ENCODE data around the gene PTPN14.

PTPN14 gene

GRCh38 chr1:214567481-214567980 is 16.1 kb upstream of the PTPN14 start:
- no peak for DNase-seq

GRCh38 chr1:214566158-214567104 is 15.0 kb upstream of the PTPN14 start:
- DNase-seq = no peak

DNA sequence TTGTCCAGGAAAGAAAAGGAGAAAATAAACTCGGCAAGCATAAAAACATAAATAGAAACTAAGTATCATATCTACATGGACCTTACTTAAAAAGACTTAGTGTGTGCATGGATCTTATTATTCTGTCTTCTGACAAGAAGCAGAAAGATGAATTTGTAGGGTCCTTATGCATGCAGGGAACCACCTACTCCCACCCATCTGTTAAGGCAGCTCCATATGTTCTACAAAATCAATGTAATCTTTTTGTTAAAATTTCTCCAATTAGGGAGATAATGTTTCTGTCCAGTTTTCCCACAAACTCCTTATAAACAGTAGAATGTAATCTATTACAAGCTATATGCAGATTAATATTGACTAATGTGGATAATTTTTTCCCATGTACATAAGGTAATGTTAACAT is 13.9 kb upstream of the PTPN14 start:
- no peak for DNase-seq

DNA sequence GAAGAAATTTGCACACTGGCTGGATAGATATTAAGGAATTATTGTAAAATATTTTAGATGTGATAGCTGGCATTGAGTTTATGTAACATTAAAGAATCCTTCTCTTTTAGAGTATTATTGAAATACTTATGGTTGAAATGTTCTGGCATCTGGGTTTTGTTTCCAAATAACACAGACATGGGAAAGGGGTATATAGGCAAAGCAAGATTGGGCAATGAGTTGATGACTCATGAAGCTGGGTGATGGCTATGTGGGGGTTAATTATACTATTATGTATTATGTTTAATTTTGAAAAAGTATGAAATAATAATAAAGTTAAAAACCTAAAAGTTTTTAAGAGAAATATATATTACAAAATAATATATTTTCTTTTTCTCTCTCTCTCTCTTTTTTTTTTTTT is 12.5 kb upstream of the PTPN14 start:
- no peak for DNase-seq

GRCh38 chr1:214557952-214558735 is 6.7 kb upstream of the PTPN14 start:
- no peak for DNase-seq

- no peak for DNase-seq
Observed at GRCh38 chr1:214553142-214553710, 1.8 kb upstream of the PTPN14 start.

DNA sequence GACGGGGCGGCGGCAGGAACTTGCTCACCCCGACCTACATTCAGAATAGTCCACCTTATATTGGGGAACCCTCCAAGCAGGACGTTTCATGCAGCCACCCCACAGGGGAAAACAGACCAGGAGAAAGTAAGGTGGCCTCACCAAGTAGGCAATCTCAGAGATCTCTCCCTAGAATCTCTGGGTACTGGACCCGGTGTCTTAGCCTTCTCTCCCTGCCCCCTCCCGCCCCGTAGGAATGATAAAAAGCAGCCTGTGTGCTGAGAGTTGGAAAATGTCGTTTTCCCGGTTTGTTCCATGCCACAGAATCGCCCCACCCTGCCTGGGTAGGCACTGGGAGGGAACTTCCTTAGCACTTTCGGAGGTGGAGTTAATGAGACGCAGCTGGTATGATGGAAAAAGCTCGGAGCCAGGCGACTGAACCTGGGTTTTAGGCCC is 789 bp upstream of the PTPN14 start:
- DNase-seq = no peak

DNA sequence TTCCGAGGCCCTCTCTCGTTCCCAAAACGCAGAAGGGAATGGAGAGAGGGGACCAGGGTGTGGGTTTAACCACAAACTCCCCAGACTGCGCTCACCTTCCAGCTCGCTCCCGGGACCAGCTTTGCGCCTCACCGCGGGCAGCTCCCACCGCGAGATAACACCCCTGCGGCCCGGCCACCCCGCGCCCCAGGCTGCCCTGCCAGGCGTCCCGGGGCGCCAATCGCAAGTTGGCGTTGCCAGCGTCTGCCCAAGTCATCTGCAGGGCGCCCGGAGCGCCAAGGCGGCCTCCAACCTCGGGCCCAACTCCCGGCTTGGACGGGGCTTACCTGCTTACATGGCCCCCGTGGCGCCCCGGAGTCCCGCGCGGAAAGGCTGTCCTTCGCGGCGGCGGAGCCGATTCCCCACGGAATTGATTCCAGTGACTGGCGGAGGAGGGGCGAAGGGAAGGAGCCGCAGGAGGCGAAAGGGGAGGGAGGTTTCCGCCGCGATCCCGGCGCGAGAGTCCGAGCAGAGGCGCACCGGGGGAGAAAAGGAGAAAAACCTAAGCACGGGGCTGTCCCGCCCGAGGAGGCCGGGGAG is 456 bp downstream of the PTPN14 start:
- DNase-seq = no peak

GRCh38 chr1:214550013-214550856 is 1.2 kb downstream of the PTPN14 start:
- no peak for DNase-seq

GRCh38 chr1:214549604-214550003 is 1.8 kb downstream of the PTPN14 start:
- DNase-seq = no peak

DNA sequence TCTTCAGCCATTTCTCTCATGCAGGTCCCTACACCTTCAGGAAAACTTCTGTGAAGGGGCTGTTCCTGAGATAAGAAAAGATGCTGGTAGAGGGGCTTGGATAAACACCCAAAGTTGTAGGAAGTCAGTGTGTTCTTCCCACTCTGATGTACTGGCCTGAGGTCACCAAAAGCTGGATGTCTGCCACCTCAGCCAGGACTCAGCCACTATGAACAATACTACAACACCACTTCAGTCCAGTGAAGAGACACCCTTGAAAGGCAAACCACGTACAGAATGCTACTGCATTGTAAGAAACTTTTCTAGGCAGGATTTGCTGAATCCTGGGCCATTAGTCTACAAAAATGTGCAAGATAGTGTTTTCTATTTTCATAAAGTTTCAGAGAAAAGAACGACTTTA is 2.4 kb downstream of the PTPN14 start:
- DNase-seq = no peak

- DNase-seq = no peak
Observed at GRCh38 chr1:214548271-214548670, 3.1 kb downstream of the PTPN14 start.

- no peak for DNase-seq
Observed at GRCh38 chr1:214547747-214548146, 3.7 kb downstream of the PTPN14 start.

DNA sequence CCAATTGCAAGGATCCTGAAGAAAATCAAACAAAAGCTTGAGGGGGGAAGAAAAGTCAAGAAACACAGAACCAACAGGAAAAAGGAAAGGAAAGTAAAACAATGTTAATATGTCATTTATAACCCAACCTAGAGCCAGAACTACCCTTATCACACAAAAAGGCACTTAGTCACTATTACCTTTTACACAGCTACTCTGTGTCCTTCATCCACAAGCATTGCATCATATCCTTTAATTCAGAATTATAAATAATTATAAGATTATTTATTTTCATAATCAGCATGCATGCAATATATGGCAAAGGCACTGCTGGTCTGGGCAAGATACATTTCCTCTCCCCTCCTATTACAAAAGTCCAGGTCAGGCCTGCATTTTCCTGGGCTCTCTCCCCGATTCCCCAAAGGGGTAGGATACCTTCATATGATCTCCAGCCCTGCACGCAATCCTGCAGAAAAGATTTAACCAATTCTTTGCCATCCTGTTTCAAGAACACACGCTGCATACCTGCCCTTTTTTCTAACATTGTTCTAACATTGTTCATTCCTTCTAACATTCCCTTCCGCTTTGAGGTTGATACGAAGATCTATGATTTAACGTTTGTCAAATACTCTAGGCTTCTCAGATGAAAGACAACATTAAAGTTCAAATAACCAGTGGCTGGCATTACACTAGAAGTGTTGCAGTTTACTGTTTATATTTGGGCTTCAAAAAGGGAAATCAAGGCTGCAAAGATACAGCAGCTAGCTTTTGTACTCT is 4.3 kb downstream of the PTPN14 start:
- DNase-seq = no peak

DNA sequence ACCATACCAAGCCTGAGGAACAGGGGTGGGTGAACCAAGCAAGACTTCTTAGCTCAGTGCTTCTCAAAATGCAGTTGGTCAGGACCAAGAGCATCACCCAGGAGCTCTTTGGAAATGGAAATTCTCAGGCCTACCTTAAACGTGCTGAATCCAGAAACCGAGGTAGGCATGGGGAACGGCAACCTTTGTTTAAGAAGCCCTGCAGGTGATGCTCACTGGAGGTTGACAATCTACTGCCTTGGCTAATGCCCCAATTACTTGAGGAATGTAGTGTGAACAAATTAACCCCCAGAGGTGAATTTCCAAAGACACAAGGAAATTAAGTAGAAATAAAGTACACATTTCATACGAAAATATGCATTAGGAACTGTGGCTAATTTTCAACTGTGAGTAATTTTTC is 5.3 kb downstream of the PTPN14 start:
- no peak for DNase-seq

GRCh38 chr1:214545293-214545692 is 6.1 kb downstream of the PTPN14 start:
- no peak for DNase-seq

DNA sequence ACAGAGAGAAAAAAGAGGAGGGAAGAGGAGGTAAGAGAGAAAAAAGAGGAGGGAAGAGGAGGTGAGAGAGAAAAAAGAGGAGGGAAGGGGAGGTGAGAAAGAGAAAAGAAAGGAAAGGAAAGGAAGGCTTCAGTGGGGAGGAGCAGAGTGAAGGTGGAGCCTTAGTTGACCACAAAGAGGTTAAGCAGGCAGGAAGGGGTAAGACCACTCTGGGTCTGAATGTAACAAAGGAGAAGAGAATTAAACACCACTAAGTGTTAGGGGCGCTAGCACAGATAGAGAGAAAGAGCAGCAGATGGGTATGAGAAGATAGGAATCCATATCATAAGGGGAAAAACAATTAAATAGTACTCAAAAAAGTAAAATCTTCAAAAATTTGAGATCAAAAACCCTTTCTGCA is 6.6 kb downstream of the PTPN14 start:
- no peak for DNase-seq

GRCh38 chr1:214542275-214543199 is 8.9 kb downstream of the PTPN14 start:
- DNase-seq = no peak

GRCh38 chr1:214541693-214542092 is 9.7 kb downstream of the PTPN14 start:
- DNase-seq = no peak

DNA sequence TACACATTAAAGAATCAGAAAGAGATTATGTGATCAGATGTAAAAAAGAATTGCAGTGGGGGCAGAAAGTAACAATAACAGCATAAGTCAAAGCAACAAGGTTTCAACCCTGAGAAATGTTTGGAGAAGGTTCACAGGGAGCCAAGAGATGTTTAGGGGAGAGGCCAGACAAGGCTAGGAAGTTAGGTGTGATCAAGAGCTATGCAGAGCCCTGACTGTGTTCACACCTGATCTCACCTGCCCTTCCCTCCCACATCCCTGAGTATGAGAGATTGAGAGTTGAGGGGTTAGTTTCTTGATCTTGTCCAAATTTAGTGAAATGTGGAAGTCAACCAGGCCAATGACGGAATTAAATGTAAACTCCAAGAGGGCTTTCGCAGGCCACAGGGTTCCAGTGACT is 10.2 kb downstream of the PTPN14 start:
- DNase-seq = no peak
